Pulmonary artery endothelial cell (primary cell): ENCODE measurements around the gene HUS1B. TPM values are rescaled to one million over a fixed set of nuclear protein-coding genes. Genes with fewer than 3 reads are reported as not detected.
"Not testable (repeated sequence)": the region's sequence is repeated elsewhere in the genome, so short reads cannot be mapped to it uniquely, and the experiment has no call there.

ENCODE experiments used
- DNase-seq: peaks from one replicate; pipeline ENCODE4 v3.0.0-alpha.2; 2011; ENCODE audit warnings: low read depth, low spot score
- total RNA-seq: library from RNA; depleted of rRNA; stranded (reverse); fragments of >200 nt; gene quantifications from 2 replicates; pipeline ENCODE4 v1.2.3, GENCODE V29; 2014

The HUS1B gene
- total RNA-seq, 1 donor from 2014 or later, result 0.73 TPM

DNA sequence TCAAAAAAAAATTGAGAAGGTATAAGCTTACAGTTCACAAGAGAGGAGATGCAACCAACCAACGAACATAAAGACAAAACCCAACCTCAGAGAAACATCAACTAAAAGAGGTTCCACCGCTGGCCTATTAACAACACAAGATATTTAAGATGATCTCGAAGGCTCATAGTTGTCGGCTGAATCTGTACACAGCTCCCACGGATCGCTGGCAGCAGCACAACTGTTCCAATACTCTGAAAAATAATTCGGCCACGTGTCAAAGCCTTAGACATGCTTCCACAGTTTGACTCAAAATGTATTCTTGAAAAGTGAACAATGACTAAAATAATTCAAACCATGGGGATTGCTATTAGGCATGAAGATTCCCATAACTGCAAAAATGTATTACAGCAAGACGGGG, 22.4 kb upstream of the HUS1B start:
- DNase-seq, result no peak

DNA sequence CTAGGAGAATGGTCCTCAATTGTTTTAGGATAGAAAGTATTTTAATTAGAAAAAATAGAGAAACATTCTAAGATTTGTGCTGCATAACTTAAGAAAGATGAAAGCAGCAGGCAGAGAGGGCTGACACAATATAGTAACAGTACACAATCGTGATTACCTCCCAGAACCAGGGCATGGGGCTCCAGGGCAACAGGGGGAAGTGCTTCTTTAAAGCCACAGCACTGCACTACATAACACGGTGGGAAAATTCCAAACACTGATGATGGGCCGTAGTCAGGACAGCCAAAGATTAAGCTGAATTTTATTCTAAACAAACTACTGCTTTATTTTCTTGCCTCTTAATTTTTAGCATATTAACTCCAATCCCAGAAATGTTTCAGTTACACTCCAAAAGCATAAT, 21.6 kb upstream of the HUS1B start:
- DNase-seq, result no peak

- DNase-seq, result no peak
Measured at GRCh38 chr6:677919-678318, 21.0 kb upstream of the HUS1B start.

- no peak for DNase-seq
Measured at GRCh38 chr6:674956-675355, 18.1 kb upstream of the HUS1B start.

DNA sequence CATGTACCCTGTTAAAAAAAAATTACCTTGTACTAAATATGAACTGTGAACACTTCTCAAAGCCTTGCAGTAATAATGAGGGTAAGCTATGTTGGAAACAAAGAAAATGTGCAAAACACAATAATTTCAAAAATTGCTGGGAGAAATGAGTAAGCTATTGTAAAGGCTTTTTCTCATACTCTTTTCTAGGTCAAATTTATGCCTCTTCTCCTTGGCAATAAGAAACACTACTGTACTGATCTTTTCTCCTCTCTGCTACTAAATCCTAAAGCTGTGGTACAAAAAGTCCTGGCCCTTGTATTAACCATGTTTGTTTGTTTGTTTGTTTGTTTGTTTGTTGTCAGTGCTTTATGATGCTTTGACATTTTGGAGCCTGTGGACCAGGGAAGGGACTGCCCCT, 17.5 kb upstream of the HUS1B start:
- no peak for DNase-seq

- DNase-seq, result no peak
Measured at GRCh38 chr6:667253-667927, 10.5 kb upstream of the HUS1B start.

GRCh38 chr6:665403-666267, 8.7 kb upstream of the HUS1B start:
- no peak for DNase-seq

- DNase-seq, result not testable (repeated sequence)
Measured at GRCh38 chr6:663788-664187, 6.9 kb upstream of the HUS1B start.

DNA sequence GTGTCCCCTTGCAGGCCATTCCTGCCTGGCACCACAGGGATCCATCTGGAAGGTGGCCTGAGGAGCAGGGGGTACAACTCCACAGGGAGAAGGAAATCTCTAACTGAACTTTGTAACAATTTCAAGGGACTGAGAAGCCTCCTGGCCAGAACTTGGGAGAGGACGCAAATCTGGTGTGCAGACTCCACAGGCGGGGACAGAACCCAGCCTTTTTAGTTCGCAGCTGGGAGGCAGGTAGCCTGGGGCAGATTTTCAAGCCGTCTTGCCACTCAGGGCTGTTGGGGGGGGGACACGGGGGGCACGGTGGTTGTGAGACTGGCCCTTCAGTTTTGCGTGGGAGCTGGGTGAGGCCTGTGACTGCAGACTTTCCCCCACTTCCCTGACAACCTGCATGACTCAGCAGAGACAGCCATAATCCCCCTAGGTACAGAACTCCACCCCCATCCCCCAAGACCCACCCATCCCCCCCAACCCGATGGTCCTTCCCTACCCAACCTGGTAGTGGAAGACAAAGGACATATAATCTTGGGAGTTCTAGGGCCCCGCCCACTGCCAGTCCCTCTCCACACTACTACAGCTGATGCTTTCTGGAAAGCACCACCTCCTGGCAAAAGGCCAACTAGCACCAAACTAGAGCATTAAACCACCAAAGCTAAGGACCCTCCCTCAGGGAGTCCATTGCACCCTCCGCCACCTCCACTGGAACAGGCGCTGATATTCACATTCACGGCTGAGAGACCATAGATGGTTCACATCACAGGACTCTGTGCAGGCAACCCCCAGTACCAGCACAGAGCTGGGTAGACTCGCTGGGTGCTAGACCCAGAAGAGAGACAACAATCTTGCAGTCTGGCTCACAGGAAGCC, 3.0 kb upstream of the HUS1B start:
- no peak for DNase-seq

DNA sequence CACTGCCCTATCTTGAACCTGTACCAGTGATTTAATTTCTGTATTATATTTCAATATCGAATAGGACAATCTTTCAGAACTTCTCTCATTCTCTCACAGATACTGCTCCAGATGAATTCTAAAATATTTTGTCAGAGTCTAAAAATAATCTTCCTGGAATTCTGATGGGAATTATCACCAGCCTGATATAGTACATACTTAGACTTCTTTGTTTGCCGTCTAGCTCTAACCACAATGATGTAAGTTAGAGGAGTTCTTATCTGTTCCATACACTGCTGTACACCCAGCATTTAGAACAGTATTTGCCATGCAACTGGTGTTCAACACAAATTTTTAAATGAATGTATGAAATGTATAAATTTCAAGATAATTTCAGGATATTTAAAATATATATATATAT, 1.3 kb upstream of the HUS1B start:
- DNase-seq, result no peak

- no peak for DNase-seq
Measured at GRCh38 chr6:657743-658142, 843 bp upstream of the HUS1B start.

- no peak for DNase-seq
Measured at GRCh38 chr6:654136-654535, 2.8 kb downstream of the HUS1B start.

- no peak for DNase-seq
Measured at GRCh38 chr6:652865-653264, 4.0 kb downstream of the HUS1B start.

DNA sequence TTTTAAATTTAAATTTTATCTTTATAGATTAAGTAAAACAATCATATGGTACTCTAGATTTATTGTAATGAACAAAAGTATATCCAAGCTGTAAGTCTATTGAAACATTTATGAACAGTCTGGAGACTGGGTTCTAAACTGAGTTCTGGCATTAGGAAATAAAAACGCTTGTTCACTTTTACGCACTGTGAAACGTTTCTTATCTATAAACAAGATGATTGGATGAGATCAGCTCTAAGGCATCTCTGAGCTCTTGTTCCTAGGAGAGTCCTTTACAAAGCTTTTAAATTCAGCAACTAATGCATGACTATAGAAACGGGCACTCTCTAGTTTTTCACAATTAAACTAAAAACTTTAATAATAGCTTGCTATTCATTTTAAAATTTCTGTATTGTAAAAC, 6.8 kb downstream of the HUS1B start:
- DNase-seq, result no peak

GRCh38 chr6:642805-643204, 14.1 kb downstream of the HUS1B start:
- DNase-seq, result no peak

DNA sequence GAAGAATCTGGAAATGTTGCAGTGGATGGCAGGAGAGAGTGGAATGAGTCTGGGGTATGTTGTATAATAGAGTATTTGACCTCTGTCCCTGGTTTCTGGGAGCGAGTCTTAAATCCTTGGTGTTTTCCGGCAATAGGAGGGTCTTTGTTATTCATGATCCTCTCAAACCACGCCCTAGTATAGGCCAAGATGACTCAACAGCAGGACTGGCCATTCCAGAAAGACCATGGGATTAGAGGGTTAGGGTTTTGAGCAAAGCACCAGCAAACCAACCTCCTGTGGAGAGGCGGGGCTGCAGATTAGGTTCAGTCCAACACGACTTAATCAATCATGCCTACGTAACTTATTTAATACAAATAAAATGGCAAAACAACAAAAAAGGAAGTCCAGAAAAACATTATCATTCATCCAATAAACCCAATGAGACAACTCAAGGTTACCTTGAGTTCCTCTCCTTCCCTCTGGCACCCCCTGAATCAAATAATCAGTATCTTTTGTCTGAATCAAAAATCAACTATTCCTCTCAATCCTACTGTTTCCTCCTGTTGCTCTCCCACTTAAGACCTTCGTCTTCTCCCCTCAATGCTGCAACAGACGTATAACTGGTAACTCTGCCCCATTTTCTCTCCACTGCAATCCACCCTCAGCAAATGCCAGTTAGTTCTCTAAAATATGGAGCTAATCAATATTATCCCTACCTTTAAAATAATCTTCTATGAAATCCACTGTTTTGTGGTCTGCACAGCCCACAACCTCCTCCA, 15.5 kb downstream of the HUS1B start:
- DNase-seq, result no peak

DNA sequence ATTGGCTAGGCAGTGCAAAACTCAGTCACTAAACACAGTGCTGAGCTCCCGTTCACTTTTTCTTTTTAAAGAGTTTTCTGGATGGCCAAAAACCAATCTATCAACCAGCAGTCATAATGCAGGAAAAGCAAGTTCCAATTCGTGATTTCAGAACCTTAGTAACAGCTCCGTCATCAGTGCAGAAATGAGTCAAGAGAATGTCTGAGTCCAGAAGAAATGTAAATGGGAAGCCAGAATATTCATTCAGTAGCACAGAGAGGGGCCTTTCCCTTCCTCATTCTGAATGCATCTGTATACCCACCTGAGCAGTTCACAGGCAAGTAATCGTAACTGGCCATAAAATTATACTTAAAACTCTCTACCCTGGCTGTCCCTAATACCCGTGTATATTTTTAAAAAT, 20.4 kb downstream of the HUS1B start:
- no peak for DNase-seq

DNA sequence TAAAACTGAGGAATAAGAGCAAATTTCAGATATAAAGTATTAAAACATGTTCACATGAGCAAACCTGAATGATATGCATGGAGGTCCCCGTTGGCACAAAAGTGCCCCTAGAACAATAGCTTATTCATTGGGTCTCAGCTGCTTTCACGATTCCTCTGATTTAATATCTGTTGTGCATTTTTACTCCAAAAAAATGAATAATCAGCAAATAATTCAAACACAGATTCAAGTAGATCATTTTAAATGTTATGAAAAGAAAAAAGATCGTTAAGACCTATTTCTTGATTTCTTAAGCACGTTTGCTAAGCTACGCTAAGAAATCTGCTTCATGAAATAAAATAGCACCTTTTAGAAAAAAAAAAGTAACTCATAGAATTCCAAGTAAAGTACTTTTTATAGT, 21.7 kb downstream of the HUS1B start:
- DNase-seq, result no peak

DNA sequence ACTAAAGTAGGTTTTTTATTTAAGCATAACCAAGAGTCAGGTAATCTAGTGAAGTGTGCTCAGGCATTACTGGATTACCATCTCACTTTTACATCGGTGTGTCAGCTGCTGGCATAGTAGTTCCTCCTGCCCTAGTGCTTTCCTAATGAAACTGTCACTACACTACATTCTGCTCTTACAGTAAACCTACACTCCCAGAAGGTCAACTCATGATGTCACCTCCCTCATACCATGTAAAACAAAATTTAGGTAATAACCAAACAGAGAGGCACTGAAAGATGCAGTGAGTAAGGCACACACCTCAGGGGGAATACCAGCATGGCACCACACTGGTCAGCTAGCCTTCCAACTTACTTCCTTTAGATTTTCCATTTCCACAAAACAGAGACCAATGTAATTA, 23.3 kb downstream of the HUS1B start:
- DNase-seq, result no peak

- DNase-seq, result no peak
Measured at GRCh38 chr6:628766-629165, 28.1 kb downstream of the HUS1B start.

DNA sequence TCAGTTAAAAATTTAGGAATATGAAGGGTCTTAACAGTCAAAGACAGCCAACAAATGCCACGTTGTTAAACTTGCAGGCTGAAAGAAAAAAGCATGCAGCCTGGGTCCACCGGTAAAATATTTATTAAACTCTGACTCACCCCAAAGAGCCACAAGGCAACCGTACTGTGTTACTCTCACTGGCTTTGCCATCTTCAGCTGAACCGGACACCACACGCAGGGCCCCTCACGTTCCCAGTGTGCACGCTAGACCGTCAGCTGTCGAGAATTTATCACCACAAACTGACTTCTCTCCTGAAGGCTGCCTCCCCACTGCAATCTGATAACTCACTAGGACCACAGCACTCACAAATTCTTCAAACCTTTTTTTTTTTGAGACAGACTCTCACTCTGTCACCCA, 30.7 kb downstream of the HUS1B start:
- DNase-seq, result no peak
